HEK293T (cell line): Measurements from ENCODE around the gene SPATA12.

Experiments
- CTCF ChIA-PET: fragments of 350-600 bp; formaldehyde crosslinking; extraction: SDS; loops from one replicate; lab custom pipeline; 2021; ENCODE audit warnings: antibody characterized with exemption, inconsistent platforms; lab: Yijun Ruan, JAX
- POLR2A ChIA-PET: fragments of 350-600 bp; formaldehyde crosslinking; extraction: SDS; loops from one replicate; lab custom pipeline; 2020; ENCODE audit warnings: antibody characterized with exemption, inconsistent platforms; lab: Yijun Ruan, JAX
- DNase-seq: peaks from one replicate; pipeline ENCODE4 v3.0.0; 2012; ENCODE audit warnings: mixed read lengths; ENCODE audit errors: extremely low spot score
- ARNT ChIP-seq: fragments of 450-650 bp; IDR thresholded peaks from 2 replicates; pipeline ENCODE4 v1.6.1; 2017; ENCODE audit warnings: mild to moderate bottlenecking
- BHLHE40 ChIP-seq: fragments of 450-650 bp; IDR thresholded peaks from 2 replicates; pipeline ENCODE4 v1.6.1; 2016; ENCODE audit warnings: mild to moderate bottlenecking, moderate library complexity, borderline replicate concordance
- CTBP1 ChIP-seq: fragments of 450-650 bp; IDR thresholded peaks from 2 replicates; pipeline ENCODE4 v1.6.1; 2016; ENCODE audit warnings: borderline replicate concordance
- ELF4 ChIP-seq: fragments of 450-650 bp; IDR thresholded peaks from 2 replicates; pipeline ENCODE4 v1.6.1; 2017; ENCODE audit warnings: antibody characterized with exemption
- FOXA1 ChIP-seq: fragments of 450-650 bp; IDR thresholded peaks from 2 replicates; pipeline ENCODE4 v1.6.1; 2016; ENCODE audit warnings: mild to moderate bottlenecking
- FOXK2 ChIP-seq: fragments of 450-650 bp; IDR thresholded peaks from 2 replicates; pipeline ENCODE4 v1.6.1; 2016; ENCODE audit warnings: mild to moderate bottlenecking
- FOXM1 ChIP-seq: fragments of 450-650 bp; IDR thresholded peaks from 2 replicates; pipeline ENCODE4 v1.6.1; 2017; ENCODE audit warnings: mild to moderate bottlenecking, borderline replicate concordance
- HDGF ChIP-seq: fragments of 450-650 bp; IDR thresholded peaks from 2 replicates; pipeline ENCODE4 v1.6.1; 2017; ENCODE audit warnings: antibody characterized with exemption, borderline replicate concordance
- L3MBTL2 ChIP-seq: fragments of 450-650 bp; conservative IDR thresholded peaks from 2 replicates; pipeline ENCODE4 v1.6.1; 2016; ENCODE audit warnings: mild to moderate bottlenecking
- LEF1 ChIP-seq: fragments of 450-650 bp; IDR thresholded peaks from 2 replicates; pipeline ENCODE4 v1.6.1; 2017; ENCODE audit warnings: mild to moderate bottlenecking, borderline replicate concordance
- NFRKB ChIP-seq: fragments of 450-650 bp; IDR thresholded peaks from 2 replicates; pipeline ENCODE4 v1.6.1; 2016; ENCODE audit warnings: mild to moderate bottlenecking, moderate library complexity
- PKNOX1 ChIP-seq: fragments of 450-650 bp; IDR thresholded peaks from 2 replicates; pipeline ENCODE4 v1.6.1; 2016
- SP1 ChIP-seq: fragments of 450-650 bp; IDR thresholded peaks from 2 replicates; pipeline ENCODE4 v1.6.1; 2017
- SUZ12 ChIP-seq: fragments of 450-650 bp; IDR thresholded peaks from 2 replicates; pipeline ENCODE4 v1.6.1; 2016; ENCODE audit warnings: mild to moderate bottlenecking
- TARDBP ChIP-seq: fragments of 450-650 bp; IDR thresholded peaks from 2 replicates; pipeline ENCODE4 v1.6.1; 2016
- ZNF384 ChIP-seq: fragments of 450-650 bp; IDR thresholded peaks from 2 replicates; pipeline ENCODE4 v1.6.1; 2016

SPATA12 gene

GRCh38 chr3:57085211-57085610 lies 24.7 kb downstream of the SPATA12 start:
- ChIA-PET CTCF (no interaction called here), POLR2A (no interaction called here)
- no peak for DNase-seq
- TF ChIP-seq TARDBP (no peak), FOXA1 (no peak), SP1 (no peak), NFRKB (no peak), FOXK2 (no peak), FOXM1 (no peak), L3MBTL2 (no peak), HDGF (no peak), ARNT (no peak), SUZ12 (no peak), ELF4 (no peak)

GRCh38 chr3:57086201-57086600 lies 25.7 kb downstream of the SPATA12 start:
- CTCF ChIA-PET: no interaction called here
- POLR2A ChIA-PET: no interaction called here

GRCh38 chr3:57087361-57088092 lies 27.1 kb downstream of the SPATA12 start:
- POLR2A ChIA-PET: no interaction called here
- TF ChIP-seq HDGF: no peak
- TF ChIP-seq CTBP1: no peak
- TF ChIP-seq LEF1: no peak
- TF ChIP-seq BHLHE40: no peak
- TF ChIP-seq FOXK2: no peak
- no peak for TF ChIP-seq PKNOX1
- TF ChIP-seq L3MBTL2: no peak
- TF ChIP-seq ARNT: no peak
- TF ChIP-seq FOXA1: no peak
- TF ChIP-seq TARDBP: no peak
- no peak for TF ChIP-seq SUZ12
- no peak for TF ChIP-seq NFRKB
- no peak for TF ChIP-seq SP1
- TF ChIP-seq FOXM1: no peak
- no peak for TF ChIP-seq ZNF384
- no peak for TF ChIP-seq ELF4
- no peak for DNase-seq
- CTCF ChIA-PET: interaction anchor here (0.7 kb wide), 1 partner anchor 53 kb away, joined by 3 read pairs; no protein-coding TSS in a partner anchor

More at GRCh38 chr3:57086201-57086600, 25.7 kb downstream of the SPATA12 start:
- TF ChIP-seq ELF4: no peak
- TF ChIP-seq SP1: no peak
- no peak for DNase-seq

- TF ChIP-seq ARNT: no peak
- no peak for TF ChIP-seq NFRKB
- TF ChIP-seq SP1: no peak
- TF ChIP-seq FOXM1: no peak
- no peak for TF ChIP-seq TARDBP
- TF ChIP-seq LEF1: no peak
- no peak for TF ChIP-seq FOXA1
- TF ChIP-seq PKNOX1: no peak
- no peak for TF ChIP-seq HDGF
- TF ChIP-seq BHLHE40: no peak
- TF ChIP-seq ZNF384: no peak
- TF ChIP-seq L3MBTL2: no peak
- no peak for TF ChIP-seq SUZ12
- no peak for TF ChIP-seq FOXK2
- no peak for TF ChIP-seq ELF4
- TF ChIP-seq CTBP1: no peak
- DNase-seq: no peak
- ChIA-PET CTCF (no interaction called here), POLR2A (no interaction called here)
Measured at GRCh38 chr3:57088503-57088902, 28.0 kb downstream of the SPATA12 start.

- CTCF ChIA-PET: no interaction called here
- no peak for TF ChIP-seq ZNF384
- no peak for TF ChIP-seq CTBP1
- no peak for TF ChIP-seq L3MBTL2
- TF ChIP-seq NFRKB: no peak
- no peak for TF ChIP-seq SUZ12
- no peak for TF ChIP-seq FOXK2
- no peak for TF ChIP-seq ELF4
- no peak for TF ChIP-seq SP1
- TF ChIP-seq TARDBP: no peak
- POLR2A ChIA-PET: no interaction called here
- DNase-seq: no peak
Measured at GRCh38 chr3:57089043-57089442, 28.6 kb downstream of the SPATA12 start.

- TF ChIP-seq LEF1 (no peak), HDGF (no peak), L3MBTL2 (no peak), TARDBP (no peak), CTBP1 (no peak), SUZ12 (no peak)
- DNase-seq: no peak
- CTCF ChIA-PET: interaction anchor here (1.0 kb wide), 1 partner anchor 84 kb away, joined by 4 read pairs; no protein-coding TSS in a partner anchor
- POLR2A ChIA-PET: no interaction called here
Measured at GRCh38 chr3:57091521-57092273, 31.2 kb downstream of the SPATA12 start.

- POLR2A ChIA-PET: no interaction called here
- CTCF ChIA-PET: interaction anchor here (0.6 kb wide), 1 partner anchor 294 kb away, joined by 3 read pairs; no protein-coding TSS in a partner anchor
- TF ChIP-seq ZNF384 (no peak), ELF4 (no peak)
- DNase-seq: no peak
Measured at GRCh38 chr3:57093489-57093888, 33.0 kb downstream of the SPATA12 start.
